ENCODE measurements around the gene PGAM1.
"Not testable (repeated sequence)": the region's sequence is repeated elsewhere in the genome, so short reads cannot be mapped to it uniquely, and the experiment has no call there.

DNA sequence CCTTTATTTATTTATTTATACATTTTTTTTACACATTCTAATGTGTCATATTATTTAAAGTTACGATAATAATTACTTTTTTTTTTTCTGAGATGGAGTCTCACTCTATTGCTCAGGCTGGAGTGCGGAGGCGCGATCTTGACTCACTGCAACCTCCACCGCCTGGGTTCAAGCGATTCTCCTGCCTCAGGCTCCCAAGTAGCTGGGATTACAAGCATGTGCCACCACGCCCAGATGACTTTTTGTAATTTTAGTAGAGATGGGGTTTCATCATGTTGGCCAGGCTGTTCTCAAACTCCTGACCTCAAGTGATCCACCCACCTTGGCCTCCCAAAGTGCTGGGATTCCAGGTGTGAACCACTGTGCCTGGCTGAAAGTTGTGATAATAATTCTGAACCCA, 19.5 kb upstream of the PGAM1 start:
- TF ChIP-seq, protein P1, sequence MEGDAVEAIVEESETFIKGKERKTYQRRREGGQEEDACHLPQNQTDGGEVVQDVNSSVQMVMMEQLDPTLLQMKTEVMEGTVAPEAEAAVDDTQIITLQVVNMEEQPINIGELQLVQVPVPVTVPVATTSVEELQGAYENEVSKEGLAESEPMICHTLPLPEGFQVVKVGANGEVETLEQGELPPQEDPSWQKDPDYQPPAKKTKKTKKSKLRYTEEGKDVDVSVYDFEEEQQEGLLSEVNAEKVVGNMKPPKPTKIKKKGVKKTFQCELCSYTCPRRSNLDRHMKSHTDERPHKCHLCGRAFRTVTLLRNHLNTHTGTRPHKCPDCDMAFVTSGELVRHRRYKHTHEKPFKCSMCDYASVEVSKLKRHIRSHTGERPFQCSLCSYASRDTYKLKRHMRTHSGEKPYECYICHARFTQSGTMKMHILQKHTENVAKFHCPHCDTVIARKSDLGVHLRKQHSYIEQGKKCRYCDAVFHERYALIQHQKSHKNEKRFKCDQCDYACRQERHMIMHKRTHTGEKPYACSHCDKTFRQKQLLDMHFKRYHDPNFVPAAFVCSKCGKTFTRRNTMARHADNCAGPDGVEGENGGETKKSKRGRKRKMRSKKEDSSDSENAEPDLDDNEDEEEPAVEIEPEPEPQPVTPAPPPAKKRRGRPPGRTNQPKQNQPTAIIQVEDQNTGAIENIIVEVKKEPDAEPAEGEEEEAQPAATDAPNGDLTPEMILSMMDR (IDR thresholded peaks at IDR 0.05): not testable (repeated sequence)
- TF ChIP-seq POLR2A (IDR thresholded peaks at IDR 0.05): not testable (repeated sequence)

Data from breast epithelium (tissue), 3 donors.